ENCODE results near the gene ABCG5. TPM values are rescaled to one million over a fixed set of nuclear protein-coding genes. Genes with fewer than 3 reads are reported as not detected.

The ABCG5 gene
- total and polyA plus RNA-seq, 2 experiments from 2014 or later: 0.08 TPM; not detected in 1

- Mint-ChIP-seq H3K36me3 (ENCODE audit: low read depth) (no peaks in the 10 kb centered on the region), H3K27me3 (ENCODE audit: insufficient read depth, low read depth, poor library complexity) (no peaks in the 10 kb centered on the region), H3K4me3 (no peak overlapping the region), H3K9me3 (no peaks in the 10 kb centered on the region), H3K27ac (no peak overlapping the region), H3K4me1 (no peaks in the 10 kb centered on the region)
- Histone ChIP-seq H3K4me3 (no peak overlapping the region), H3K36me3 (ENCODE audit: insufficient read depth) (no peaks in the 10 kb centered on the region), H3F3A (replicated peaks; ENCODE audit: low read depth) (no peaks in the 10 kb centered on the region), H3K4me2 (no peak overlapping the region), H3K79me2 (replicated peaks; ENCODE audit: insufficient read depth) (no peaks in the 10 kb centered on the region), H3K27me3 (ENCODE audit: insufficient read depth) (no peaks in the 10 kb centered on the region), H4K20me1 (replicated peaks; ENCODE audit: insufficient read depth) (no peaks in the 10 kb centered on the region), H3K4me1 (ENCODE audit: insufficient read depth) (no peaks in the 10 kb centered on the region), H3K9me2 (ENCODE audit: insufficient read depth) (no peaks in the 10 kb centered on the region), H3K27ac (ENCODE audit: low read depth) (no peak overlapping the region), H2AFZ (no peak overlapping the region)
- no peak for ATAC-seq
- TF ChIP-seq ZNF462 (CRISPR knock-in tag; IDR thresholded peaks at IDR 0.05): no peak
- no peak for TF ChIP-seq ETS1 (IDR thresholded peaks at IDR 0.05)
- no peak for TF ChIP-seq EZH2phosphoT487 (IDR thresholded peaks at IDR 0.05; ENCODE audit: unreplicated experiment)
- TF ChIP-seq POLR2AphosphoS5 (IDR thresholded peaks at IDR 0.05; ENCODE audit: low read depth): no peak
- TF ChIP-seq ZNF331 (CRISPR knock-in tag; IDR thresholded peaks at IDR 0.05; ENCODE audit: low read depth): no peak
- no peak for TF ChIP-seq CREB1 (CRISPR knock-in tag; IDR thresholded peaks at IDR 0.05; ENCODE audit: low read depth)
- TF ChIP-seq EZH2 (IDR thresholded peaks at IDR 0.05; ENCODE audit: low read depth, unreplicated experiment): no peak
- TF ChIP-seq REST (IDR thresholded peaks at IDR 0.05; ENCODE audit: unreplicated experiment): no peak
- no peak for TF ChIP-seq NANOG (IDR thresholded peaks at IDR 0.05; ENCODE audit: borderline replicate concordance)
- no peak for TF ChIP-seq CTCF (conservative IDR thresholded peaks at IDR 0.05; ENCODE audit: low read depth in 2 of 2)
- no peak for TF ChIP-seq JUNB (IDR thresholded peaks at IDR 0.05; ENCODE audit: unreplicated experiment)
- no peak for TF ChIP-seq STAT1 (IDR thresholded peaks at IDR 0.05; ENCODE audit: unreplicated experiment)
- no peak for TF ChIP-seq ZNF114 (CRISPR knock-in tag; IDR thresholded peaks at IDR 0.05)
- DNase-seq (ENCODE audit: low spot score): no peak
These were observed 50.0 kb downstream of the ABCG5 start for GRCh38 chr2:43788646-43789045.
